Nephron (organoid): ENCODE measurements around the gene GPR137B.
A peak's percentile ranks its signal among the peaks of the same experiment; 100 is the strongest.
"Not testable (repeated sequence)": the region's sequence is repeated elsewhere in the genome, so short reads cannot be mapped to it uniquely, and the experiment has no call there.

Experiments used
- H3K27ac Mint-ChIP-seq, 3 experiments: 2 replicates each; pipeline ENCODE4 v1.8.0; 2020; ENCODE audit warnings: mixed read lengths in 3 of 3, mild to moderate bottlenecking in 2 of 3, moderate library complexity in 1 of 3
- H3K27me3 Mint-ChIP-seq: 2 replicates; pipeline ENCODE4 v1.8.0; 2021; ENCODE audit warnings: low read depth, mild to moderate bottlenecking, moderate library complexity, mixed read lengths
- H3K36me3 Mint-ChIP-seq: 2 replicates; pipeline ENCODE4 v1.8.0; 2020; ENCODE audit warnings: low read depth, mixed read lengths
- H3K4me1 Mint-ChIP-seq: 2 replicates; pipeline ENCODE4 v1.8.0; 2020; ENCODE audit warnings: mixed read lengths
- H3K4me3 Mint-ChIP-seq, 3 experiments: 2 replicates each; pipeline ENCODE4 v1.8.0; 2020; ENCODE audit warnings: mild to moderate bottlenecking in 3 of 3, mixed read lengths in 3 of 3, moderate library complexity in 2 of 3
- H3K9me3 Mint-ChIP-seq: 2 replicates; pipeline ENCODE4 v1.8.0; 2020; ENCODE audit warnings: mixed read lengths
- TF ChIP-seq, protein P1 (sequence below), 3 experiments: fragments of 200-600 bp; sonication (generic); IDR thresholded peaks; one replicate each; pipeline ENCODE4 v1.5.0; 2021; ENCODE audit warnings: antibody characterized with exemption in 3 of 3; ENCODE audit not compliant: unreplicated experiment in 3 of 3

GPR137B gene

DNA sequence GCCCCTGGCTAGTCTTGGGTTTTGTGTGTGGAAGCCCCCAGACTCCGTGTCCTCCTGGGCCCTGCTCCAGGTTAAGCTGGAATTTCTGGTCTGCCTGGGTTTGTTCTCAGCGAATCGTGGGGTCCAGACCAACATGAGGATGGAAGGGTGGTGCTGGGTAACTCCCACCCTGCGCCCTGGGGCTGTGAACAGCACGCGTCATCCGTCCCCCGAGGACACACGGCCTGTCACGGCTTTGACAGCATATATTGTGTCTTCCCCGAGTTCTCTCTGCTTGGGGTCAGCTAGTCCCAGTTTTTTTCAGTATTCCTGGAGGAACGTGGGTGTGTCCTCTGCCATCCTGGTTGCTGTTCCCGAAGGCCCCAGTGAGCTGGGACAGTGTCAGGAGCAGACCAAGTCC, 11.8 kb downstream of the GPR137B start:
- Mint-ChIP-seq H3K4me3 (no peak overlapping the region), H3K27me3 (peaks cover 14% of the 10 kb centered on the region), H3K27ac (no peak overlapping the region), H3K36me3 (peaks cover 4% of the 10 kb centered on the region), H3K4me1 (peaks cover 12% of the 10 kb centered on the region), H3K9me3 (peaks cover 4% of the 10 kb centered on the region)
- TF ChIP-seq, protein P1, sequence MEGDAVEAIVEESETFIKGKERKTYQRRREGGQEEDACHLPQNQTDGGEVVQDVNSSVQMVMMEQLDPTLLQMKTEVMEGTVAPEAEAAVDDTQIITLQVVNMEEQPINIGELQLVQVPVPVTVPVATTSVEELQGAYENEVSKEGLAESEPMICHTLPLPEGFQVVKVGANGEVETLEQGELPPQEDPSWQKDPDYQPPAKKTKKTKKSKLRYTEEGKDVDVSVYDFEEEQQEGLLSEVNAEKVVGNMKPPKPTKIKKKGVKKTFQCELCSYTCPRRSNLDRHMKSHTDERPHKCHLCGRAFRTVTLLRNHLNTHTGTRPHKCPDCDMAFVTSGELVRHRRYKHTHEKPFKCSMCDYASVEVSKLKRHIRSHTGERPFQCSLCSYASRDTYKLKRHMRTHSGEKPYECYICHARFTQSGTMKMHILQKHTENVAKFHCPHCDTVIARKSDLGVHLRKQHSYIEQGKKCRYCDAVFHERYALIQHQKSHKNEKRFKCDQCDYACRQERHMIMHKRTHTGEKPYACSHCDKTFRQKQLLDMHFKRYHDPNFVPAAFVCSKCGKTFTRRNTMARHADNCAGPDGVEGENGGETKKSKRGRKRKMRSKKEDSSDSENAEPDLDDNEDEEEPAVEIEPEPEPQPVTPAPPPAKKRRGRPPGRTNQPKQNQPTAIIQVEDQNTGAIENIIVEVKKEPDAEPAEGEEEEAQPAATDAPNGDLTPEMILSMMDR (IDR thresholded peaks at IDR 0.05; ENCODE audit: unreplicated experiment in 3 of 3) = no peak

DNA sequence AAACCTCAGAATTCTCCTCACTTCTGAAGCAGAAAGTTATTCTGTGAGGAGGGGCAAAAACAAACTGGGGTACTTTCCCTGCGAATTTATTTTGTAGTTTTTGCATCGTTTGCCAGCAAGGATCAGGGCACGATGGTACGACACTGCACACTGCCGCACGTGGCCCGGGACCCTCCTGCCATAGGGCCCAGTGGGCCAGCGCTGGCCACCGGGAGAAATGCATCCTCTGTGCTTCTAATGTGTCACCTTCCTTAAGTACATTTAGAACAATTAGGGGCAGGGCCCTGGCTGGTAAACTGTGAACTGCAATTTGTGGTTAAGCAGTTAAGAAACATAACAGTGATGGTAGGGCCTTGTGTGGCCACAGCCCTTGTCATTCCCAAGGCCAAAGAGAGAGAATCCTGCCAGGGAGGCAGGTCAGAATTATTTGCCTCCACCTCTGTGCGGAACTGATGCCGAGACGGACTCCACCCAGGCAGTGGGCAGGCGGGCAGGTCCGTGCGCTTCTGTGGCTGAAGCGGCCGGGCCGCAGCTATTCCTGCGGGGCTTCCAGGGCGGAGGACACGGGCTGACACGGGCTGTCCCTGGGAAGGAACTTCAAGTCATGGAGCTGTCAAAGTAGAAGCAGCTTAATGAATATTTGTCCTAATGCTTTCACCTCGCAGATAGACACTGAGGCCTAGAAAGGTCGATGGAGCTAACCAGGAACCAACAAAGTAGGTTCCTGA, 12.5 kb downstream of the GPR137B start:
- Mint-ChIP-seq H3K4me1 (peaks cover 6% of the 10 kb centered on the region), H3K27ac (no peak overlapping the region), H3K4me3 (no peak overlapping the region), H3K36me3 (peaks cover 8% of the 10 kb centered on the region), H3K9me3 (peaks cover 4% of the 10 kb centered on the region), H3K27me3 (peaks cover 11% of the 10 kb centered on the region)
- TF ChIP-seq, protein P1 (IDR thresholded peaks at IDR 0.05; ENCODE audit: unreplicated experiment in 3 of 3) = no peak

DNA sequence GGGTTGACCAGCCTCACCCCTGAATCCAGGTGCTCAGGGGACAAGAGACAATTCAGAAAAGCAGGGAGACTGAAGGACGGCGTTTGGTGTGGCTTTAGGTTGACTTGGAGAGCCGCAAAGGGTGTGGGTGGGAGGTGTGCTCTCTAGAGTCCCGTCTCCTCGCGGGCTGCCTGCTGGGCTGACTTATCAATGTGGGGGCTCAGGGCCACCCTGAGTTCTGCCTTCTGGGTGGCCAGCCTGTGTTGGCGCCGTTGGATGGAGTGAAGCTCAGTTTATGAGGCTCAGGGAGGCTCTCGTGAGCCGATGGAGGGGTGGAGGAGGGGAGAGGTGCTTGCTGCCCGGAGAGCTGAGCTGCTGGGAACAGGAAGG, 13.0 kb downstream of the GPR137B start:
- Mint-ChIP-seq H3K4me3 (no peak overlapping the region), H3K9me3 (peaks cover 4% of the 10 kb centered on the region), H3K27me3 (peaks cover 10% of the 10 kb centered on the region), H3K27ac (peak overlapping the region in 1 of 3 experiments; percentile 51), H3K4me1 (peaks cover under 1% of the 10 kb centered on the region), H3K36me3 (peaks cover 8% of the 10 kb centered on the region)
- TF ChIP-seq, protein P1 (IDR thresholded peaks at IDR 0.05; ENCODE audit: unreplicated experiment in 3 of 3) = no peak

DNA sequence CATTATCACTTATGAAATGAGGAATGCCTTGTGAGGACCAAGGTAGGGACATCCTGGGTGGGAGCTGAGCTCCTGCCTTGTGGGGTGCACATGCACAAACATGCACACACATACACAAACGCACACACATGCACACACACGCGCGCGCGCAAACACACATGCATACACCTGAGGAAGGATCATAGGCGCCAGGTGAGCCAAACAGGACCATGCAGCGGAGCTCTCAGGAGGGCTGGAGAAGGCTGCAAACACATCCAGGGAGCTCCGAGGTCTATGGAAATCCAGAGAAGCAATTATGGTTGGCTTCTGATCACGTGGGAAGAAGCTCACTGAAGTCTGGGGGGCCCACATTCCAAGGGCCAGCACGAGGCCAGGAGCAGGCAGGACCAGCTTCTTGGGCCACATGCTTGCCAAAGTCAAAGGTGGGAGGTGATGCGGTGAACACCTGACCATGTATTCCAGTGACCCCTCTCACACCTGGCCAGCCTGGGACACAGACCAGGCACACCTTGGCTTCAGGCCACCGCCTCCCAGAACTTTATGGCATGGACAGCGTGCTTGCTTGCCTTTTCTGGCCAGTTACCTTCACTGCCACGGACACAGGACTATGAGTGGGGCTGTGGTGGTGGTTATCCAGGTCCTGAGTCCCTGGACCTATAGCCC, 13.6 kb downstream of the GPR137B start:
- no peaks in the 10 kb centered on the region for H3K4me1 Mint-ChIP-seq
- peaks cover 10% of the 10 kb centered on the region for H3K27me3 Mint-ChIP-seq
- peaks cover 4% of the 10 kb centered on the region for H3K9me3 Mint-ChIP-seq
- peak overlapping the region in 1 of 3 experiments; percentile 51 for H3K27ac Mint-ChIP-seq
- no peak overlapping the region for H3K4me3 Mint-ChIP-seq
- H3K36me3 Mint-ChIP-seq = peaks cover 13% of the 10 kb centered on the region
- TF ChIP-seq, protein P1 (IDR thresholded peaks at IDR 0.05; ENCODE audit: unreplicated experiment in 3 of 3) = no peak

DNA sequence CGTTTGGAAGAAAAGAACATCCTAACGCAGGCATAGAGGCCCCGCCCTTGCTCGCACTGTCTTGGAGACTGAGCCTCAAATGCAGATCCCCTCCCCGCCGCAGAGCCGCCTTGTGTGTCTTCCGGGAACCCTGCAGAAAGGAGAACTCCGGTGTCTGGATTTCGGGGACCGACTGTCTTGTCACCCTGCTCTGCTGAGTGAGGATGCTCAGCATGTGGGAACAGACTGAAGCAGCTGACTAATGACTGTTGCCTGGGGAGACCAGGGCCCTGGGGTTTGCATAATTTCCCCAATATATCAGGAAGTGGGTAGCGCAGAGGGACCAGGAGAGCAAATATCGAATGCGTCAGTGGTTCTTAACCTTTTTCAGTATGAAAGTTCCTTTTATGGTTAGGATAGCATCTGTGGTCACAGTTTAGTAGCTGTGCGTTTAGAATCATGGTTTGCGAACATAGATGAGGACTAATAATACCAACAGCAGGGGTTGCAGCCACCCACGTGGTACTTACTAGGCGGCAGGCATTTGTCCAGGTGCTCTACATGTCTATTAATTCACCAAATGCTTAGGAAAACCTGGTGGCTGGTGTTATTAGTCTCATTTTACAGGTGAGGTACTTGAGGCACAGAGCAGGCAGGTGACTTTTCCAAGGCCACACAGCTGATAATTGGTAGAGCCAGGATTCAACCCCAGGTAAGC, 14.3 kb downstream of the GPR137B start:
- no peak overlapping the region for H3K4me3 Mint-ChIP-seq
- peaks cover 20% of the 10 kb centered on the region for H3K36me3 Mint-ChIP-seq
- TF ChIP-seq, protein P1 (IDR thresholded peaks at IDR 0.05; ENCODE audit: unreplicated experiment in 3 of 3) = no peak
- peaks cover 6% of the 10 kb centered on the region for H3K9me3 Mint-ChIP-seq
- peaks cover 10% of the 10 kb centered on the region for H3K27me3 Mint-ChIP-seq
- no peaks in the 10 kb centered on the region for H3K4me1 Mint-ChIP-seq
- H3K27ac Mint-ChIP-seq = no peak overlapping the region

DNA sequence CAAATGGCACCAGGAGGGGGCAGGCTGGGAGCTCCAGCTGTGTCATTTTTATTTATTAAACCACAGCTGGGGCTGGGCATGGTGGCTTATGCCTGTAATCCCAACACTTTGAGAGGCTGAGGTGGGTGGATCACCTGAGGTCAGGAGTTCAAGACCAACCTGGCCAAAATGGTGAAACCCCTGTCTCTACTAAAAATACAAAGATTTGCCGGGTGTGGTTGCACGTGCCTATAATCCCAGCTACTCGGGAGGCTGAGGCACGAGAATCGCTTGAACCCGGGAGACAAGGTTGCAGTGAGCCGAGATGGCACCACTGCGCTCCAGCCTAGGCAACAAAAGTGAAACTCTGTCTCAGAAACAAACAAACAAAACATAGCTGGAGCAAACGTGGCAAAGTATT, 15.7 kb downstream of the GPR137B start:
- not testable (repeated sequence) for H3K27me3 Mint-ChIP-seq, H3K4me3 Mint-ChIP-seq, H3K4me1 Mint-ChIP-seq, H3K27ac Mint-ChIP-seq
- H3K36me3 Mint-ChIP-seq = peaks cover 28% of the 10 kb centered on the region
- H3K9me3 Mint-ChIP-seq = peaks cover 11% of the 10 kb centered on the region
